PFSK-1 (cell line): ENCODE data around the gene USP34.

Experiments used
- POLR2AphosphoS5 ChIP-seq: IDR thresholded peaks from 2 replicates; pipeline ENCODE4 v1.6.1; 2012; ENCODE audit warnings: low read depth, mild to moderate bottlenecking, control low read depth, low read length, moderate library complexity
- REST ChIP-seq, 2 experiments: IDR thresholded peaks; 2 replicates each; pipeline versions ENCODE4 v1.6.1 to v1.8.0; 2011 to 2012; ENCODE audit warnings: low read depth in 2 of 2, low read length in 2 of 2, control low read depth in 1 of 2, inconsistent platforms in 1 of 2, mild to moderate bottlenecking in 1 of 2, moderate library complexity in 1 of 2; ENCODE audit not compliant: insufficient read depth in 1 of 2
- SIN3A ChIP-seq: IDR thresholded peaks from 2 replicates; pipeline ENCODE4 v1.6.1; 2012; ENCODE audit warnings: mild to moderate bottlenecking, low read length, moderate library complexity, borderline replicate concordance; ENCODE audit not compliant: insufficient read depth
- TAF1 ChIP-seq: IDR thresholded peaks from 2 replicates; pipeline ENCODE4 v1.6.1; 2012; ENCODE audit warnings: low read length, control low read depth, borderline replicate concordance; ENCODE audit not compliant: insufficient read depth

GRCh38 chr2:61263830-61264229 lies 207.1 kb downstream of the USP34 start:
- TF ChIP-seq TAF1, result no peak
- TF ChIP-seq SIN3A, result no peak
- TF ChIP-seq POLR2AphosphoS5, result no peak
- no peak for TF ChIP-seq REST (IDR thresholded peaks at IDR 0.05; ENCODE audit: insufficient read depth in 1 of 2, low read depth in 2 of 2, low read length in 2 of 2)
